Stimulated activated CD4-positive, alpha-beta T cell treated with anti-CD3 and anti-CD28 coated beads, Interleukin-4, amount 100 ng/mL, for 4 hours (primary cell): ENCODE results near the gene LRBA.

Experiments used
- DNase-seq, 2 experiments: peaks; one replicate each; pipeline ENCODE4 v3.0.0-alpha.2; 2020

The LRBA gene

DNA sequence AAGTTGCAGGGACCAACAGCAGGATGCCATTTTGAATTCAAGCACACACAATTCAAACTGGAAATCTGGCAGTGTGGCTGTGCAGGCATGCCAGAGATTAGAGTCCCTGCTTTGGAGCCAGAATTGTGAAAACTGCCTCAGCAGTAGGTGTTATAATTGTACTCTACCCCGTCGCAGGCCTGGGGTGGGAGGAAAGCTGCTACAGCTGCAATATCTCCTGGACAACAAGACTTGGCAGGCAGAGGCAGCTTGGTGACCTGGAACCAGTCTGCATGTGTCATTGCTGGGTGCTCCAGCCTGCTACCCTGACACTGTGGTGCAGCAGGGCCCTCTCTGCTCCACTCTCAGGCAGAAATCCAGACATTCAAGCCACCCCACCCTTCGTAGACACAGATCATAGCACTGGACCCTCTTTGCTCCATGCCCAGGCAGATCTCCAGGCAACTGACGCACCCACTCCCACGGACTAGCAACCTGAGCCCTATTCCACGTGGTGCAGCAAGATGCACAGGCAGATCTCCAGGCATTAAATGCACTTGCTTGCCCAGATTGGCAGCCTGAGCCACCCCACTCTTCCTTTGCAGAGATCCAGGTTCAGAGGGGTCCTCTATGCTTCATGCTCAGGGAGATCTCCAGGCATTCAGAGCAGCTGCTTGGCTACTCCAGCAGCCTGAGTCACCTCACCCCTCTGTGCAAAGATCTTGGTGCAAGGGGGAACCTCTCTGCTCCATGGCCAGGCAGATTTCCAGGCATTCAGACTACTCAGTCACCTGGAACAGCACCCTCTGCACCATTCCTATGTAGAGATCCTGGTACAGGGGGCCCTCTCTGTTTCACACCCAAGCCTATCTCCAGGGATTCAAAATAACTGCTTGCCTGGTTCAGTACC is 140.5 kb downstream of the LRBA start:
- DNase-seq = no peak

DNA sequence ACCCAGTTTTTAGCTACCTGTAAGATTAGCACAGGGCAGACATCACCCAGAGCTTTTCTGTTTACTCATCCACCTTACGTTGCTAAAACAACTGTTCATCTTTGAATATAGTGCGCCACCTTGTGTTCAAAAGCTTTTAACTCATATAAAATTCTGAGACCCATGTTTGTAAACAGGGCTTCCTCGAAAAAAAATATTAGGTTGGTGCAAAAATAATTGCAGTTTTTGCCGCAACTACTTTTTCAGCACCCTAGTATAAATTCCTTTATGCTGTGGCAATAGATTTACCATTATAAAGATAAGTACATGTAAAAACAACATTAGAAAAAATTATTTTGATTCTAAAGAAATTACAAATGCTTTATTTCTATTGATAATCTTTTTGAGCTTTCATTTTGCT is 147.9 kb downstream of the LRBA start:
- DNase-seq = no peak

DNA sequence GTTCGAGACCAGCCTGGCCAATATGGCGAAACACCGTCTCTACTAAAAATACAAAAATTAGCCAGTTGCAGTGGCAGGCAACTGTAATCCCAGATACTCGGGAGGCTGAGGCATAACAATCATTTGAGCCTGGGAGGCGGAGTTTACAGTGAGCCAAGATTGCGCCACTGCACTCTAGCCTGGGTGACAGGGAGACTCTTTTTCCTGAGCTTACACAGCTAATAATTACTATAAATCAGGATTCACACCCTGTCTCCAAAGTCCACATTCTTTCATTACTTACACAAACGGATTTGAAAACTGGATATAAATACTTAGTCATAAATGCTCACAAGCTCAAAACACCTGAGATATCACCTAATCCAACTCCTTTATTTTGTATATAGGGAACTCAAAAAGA is 151.6 kb downstream of the LRBA start:
- DNase-seq = no peak

DNA sequence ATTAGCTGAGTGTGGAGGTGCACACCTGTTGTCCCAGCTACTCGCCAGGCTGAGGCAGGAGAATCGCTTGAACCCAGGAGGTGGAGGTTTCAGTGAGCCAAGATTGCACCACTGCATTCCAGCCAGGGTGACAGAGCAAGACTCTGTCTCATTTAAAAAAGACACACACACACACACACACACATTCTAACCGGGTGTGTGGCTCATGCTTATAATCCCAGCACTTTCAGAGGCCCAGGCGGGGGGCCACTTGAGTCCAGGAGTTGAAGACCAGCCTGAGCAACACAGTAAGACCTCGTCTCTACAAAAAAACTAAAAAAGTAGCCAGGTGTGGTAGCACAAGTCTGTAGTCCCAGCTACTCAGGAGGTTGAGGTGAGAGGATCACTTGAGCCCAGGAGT is 152.3 kb downstream of the LRBA start:
- DNase-seq = no peak

DNA sequence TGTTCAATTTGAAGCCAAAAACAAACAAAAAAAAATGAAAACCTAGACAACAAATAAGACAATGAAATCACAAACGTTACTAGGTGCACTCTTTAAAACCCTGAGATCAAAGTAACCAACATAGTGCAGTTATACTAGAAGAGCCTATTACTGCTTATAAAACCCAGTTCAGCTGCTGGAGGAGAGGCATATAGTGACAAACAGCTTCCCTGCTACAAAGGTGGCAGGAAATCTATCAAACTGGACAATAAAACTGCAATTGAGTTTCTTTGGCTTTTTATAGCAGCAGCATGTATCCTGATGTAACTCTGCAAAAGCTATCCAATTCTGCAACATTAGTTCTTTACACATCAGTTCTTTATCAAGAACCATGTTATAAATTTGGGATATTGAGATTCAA is 155.6 kb downstream of the LRBA start:
- no peak for DNase-seq

DNA sequence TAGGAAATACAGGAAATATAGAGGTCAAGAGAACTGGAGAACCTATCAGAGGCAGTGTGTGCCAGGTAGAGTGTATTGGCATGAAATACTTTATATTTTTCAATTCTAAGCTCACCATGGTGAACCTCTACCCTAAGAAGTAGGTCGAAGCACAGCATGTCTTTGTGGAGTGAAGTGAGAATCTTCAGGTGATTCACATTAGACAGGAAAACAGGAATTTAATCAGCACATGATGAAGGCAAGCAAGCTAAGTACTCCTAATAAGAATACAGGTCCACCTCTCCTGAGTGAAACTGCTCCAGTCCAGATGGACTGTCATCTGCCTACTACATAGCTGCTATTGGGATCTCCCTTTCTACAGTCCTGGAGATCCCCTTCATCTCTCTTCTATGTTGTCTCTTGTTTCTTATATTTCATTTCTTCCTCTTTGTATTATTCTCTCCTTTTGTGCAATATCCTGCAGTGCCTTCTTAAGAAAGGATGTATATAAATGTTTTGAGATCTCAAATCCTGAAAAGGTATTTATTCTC is 159.0 kb downstream of the LRBA start:
- DNase-seq = no peak

DNA sequence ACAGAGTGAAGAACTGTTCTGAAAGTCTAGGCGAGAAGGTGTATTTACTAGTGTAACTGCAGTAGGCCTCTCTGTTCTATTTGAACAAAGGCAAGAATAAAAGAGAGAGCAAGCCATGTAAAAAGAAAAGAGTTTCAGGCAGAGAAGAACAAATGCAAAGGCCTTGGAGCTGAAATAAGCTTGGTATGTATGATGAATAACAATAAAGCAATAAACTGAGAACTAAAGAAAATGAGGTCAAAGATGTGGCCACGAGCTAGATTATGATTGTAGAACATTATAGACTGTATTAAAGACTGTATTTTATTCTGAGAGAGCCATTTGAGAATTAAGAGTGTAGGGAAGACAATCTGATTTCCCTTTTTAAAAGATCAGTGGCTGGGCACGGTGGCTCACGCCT is 160.5 kb downstream of the LRBA start:
- DNase-seq = no peak

DNA sequence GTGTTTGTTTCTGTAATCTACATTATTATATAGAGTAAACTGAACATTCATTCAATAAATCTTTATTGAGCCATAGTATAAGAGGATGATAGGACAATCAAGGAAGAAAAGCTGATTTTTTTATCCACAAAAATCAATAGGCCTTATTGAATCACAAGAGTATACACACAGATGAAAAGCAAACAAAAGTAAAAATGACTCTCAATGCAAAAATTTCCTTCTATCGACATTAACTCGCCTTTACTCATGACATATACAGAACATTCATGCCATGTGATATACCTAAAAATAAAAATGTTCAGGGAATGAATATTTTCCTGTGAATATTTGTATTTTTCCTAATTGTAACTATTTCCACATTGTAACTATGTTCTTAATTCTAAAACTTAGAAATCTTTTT is 161.2 kb downstream of the LRBA start:
- no peak for DNase-seq

DNA sequence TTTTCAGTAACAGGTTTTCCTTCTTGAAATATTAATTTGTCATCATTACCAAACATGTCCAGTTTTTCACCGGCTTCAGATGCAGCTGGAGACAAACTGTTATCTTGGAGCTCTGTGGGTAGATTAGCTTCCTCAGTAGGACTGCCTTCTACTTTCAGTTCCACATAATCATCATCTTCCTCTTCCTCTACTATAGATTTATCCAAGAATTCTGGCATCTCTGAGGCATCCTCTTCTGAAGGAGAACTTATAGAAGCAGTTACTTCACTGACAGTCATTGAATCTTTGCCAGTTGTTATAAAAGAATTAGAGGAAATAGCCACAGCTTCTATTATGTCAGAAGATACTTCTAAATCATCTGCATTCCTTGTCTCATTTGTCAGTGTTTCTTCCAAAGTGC is 162.9 kb downstream of the LRBA start:
- no peak for DNase-seq

DNA sequence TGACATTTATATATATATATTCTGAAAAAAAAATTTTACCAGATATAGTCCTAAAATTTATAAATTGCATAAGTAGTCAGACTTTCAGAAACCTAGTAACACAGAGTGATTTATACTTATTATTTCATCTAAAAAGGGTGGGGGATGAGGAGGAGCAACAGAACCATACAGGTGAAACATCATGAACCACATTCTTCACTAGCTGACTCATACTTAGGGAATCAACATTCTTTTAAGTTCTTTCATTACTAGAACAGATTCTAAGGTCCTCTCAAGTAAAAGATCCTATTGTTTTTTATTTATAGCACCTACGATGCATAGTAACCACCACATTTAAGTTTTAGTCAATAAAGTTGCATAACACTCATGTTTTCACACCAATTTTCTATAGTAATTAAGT is 166.1 kb downstream of the LRBA start:
- DNase-seq = no peak

DNA sequence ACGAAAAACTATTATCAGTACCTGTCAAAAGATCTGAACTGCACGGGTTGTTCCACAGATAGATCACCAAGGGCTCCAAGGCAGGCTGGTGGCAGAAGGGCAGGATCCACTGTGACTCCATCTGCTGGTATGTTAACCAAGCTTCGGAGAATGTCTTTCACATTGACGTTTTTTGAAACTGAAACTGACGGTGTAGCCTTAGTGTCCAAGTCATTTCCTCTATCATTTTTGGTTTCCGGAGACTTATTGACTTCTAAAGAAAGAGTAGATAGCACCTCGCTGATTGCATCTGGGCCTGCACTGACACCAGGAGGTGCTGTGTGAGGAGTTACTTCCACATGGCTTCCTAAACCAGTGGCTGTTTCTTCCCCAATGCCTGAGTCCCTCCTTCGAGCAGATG is 186.9 kb downstream of the LRBA start:
- peak; percentile 6 to 21 for DNase-seq

DNA sequence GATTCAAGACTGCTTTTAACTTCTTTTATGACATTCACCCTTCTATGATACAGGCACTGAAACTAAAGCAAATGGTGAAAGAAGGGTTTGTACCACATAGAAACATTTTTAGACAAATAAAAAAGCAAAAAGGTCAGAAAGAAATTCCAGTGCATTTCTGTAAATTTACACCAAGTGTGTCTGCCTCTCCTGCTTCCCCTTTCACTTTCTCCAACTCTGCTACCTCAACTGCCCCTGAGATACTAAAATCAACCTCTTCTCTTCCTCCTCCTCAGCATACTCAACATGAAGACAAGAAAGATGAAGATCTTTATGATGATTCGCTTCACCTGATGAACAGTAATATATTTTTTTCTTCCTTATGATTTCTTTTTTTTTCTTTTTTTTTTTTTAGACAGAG is 187.9 kb downstream of the LRBA start:
- no peak for DNase-seq

DNA sequence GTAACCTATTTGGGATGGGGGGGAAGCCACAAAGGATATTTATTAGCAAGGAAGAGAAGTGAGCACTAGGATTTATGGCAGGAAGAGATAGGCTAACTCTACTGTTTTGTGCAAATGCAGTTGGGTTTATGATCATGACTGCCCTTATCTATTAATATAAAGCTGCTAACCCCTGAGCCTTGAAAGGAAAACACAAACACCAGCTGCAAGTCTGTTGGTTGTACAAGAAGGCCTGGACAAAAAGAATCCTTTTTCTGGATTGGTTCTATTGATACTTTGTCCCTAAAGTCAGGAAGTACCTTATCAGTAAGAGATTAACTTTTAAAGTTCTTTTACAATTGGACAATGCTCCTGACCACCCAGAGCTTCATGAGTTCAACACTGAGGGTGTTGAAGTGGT is 188.8 kb downstream of the LRBA start:
- no peak for DNase-seq

DNA sequence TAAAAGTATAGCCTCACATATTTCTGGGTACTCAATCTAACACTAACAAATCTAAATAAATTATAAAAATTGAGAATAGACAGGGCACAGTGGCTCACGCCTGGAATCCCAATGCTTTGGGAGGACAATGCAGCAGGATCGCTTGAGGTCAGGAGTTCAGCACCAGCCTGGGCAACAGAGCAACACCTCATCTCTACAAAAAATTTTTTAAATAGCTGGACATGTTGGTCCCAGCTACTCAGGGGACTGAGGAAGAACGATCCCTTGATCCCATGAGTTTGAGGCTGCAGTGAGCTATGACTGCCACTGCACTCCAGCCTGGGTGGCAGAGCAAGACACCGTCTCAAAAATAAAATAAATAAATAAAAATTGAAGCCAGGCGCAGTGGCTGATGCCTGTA is 192.7 kb downstream of the LRBA start:
- DNase-seq = no peak

DNA sequence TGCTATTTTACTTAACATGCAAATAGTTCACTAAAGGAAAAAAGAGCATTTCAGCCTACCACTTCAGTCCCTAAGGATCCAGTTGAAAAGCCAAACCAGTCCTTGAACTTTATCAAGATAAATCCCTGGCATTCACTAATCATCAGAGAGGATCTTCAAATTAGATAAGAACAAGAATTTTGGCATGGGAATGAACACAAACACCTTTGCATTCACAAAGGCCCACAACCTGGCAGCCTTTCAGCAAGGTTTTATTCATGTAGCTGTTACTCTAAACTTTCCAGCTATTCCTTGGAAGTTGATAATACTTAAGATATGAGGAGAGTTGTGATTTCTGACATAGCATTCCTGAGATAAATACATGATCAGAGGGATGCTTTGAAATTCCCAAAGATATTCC is 193.4 kb downstream of the LRBA start:
- DNase-seq = no peak

DNA sequence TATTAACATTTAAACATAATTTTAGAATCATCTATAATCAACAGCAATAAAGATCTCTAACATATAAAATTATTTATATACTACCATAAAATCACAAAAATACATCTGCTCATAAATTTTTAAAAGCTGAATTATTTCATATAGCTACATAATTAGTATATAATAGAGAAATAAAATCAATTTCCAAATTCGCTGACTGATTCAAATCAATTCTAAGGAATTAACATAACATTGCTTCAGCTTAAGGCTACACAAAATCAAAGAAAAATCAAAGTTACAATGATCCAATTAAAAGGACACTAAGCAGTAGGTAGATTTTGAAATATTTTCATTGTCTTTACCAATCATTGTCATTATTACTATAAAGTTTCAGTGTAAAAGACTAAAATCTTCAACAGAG is 194.7 kb downstream of the LRBA start:
- DNase-seq = no peak

DNA sequence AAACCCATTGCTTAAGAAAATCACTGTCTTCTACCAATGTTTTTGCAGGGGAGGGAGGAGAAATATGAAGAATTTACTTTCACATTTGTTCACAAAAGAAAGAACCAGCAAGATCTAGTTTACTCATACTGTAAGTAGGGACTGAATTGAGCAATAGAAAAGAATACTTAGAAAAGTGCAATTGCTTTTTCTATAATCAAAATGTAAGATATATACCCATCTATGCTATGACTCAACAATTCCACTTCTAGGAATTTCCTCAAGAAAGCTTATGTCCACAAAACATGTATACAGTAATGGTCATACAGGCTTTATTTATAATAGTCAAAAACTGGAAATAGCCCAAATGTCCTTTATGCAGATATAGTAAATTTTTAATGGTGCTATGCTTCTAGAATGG is 196.4 kb downstream of the LRBA start:
- no peak for DNase-seq

DNA sequence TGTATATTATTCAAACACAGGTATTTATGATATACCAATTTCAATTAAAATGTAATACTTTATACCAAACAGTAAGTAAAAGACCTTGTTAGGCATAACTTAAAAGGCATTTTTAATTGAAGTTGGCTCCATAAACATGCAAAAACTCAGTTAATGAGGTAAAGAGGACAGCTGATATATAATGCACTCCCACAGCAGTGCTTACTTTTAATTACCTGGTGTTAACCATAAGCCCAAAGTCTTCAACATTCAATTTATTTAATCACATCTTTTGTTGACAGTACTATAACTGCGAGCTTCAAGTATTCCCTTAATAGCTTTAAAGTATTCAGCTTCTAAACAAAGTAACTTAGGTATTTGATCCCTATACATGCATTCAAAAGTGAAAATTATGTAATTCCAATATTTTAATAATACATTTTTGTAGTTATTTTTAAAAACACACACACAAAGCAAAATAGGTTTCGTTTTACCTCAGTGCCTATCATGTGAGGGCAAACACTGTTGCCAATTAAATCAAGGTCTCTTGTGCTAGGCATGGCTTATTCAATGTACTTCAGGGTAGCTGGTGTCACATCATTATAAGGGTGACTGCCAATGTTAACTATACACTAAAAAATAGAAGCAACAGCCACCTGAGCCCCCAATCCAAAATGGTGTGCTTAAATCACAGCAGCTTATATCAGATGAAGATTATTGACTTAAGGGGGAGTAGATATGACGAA is 197.1 kb downstream of the LRBA start:
- no peak for DNase-seq

DNA sequence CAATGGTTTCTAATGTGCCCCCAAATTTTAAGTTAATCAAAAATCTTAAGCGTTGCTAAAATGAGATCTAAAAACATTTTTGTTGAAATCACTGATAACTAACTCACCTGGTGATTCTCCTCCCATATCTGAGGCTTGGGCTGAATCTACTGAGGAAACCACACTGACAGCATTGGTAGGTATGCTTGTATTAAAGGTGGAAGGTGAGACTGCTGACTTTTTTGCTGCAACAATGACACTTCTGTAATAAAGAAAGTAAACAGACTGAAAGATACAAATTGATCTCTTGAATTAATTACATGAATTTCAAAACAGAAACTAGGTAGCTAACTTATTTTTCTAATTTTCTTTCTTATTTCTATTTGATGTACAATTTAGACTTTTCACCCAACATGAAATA is 198.1 kb downstream of the LRBA start:
- no peak for DNase-seq

DNA sequence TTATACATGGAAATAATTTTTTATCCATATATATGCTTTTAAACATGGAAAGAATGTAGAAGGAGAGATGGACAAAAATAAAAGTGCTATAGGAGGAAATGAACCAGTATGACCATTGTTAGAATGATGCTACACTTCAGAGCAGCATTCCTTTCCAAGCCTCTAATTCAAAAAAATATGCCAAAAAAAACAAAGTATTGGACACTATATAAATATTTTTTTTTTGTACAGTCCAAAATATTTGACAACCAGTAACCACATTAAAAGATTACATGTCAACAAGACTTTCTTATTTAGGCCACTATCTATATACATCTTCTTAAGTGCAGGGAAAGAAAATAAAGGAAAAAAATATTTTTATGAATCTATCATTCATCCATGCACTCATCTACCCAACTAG is 198.6 kb downstream of the LRBA start:
- DNase-seq = no peak

DNA sequence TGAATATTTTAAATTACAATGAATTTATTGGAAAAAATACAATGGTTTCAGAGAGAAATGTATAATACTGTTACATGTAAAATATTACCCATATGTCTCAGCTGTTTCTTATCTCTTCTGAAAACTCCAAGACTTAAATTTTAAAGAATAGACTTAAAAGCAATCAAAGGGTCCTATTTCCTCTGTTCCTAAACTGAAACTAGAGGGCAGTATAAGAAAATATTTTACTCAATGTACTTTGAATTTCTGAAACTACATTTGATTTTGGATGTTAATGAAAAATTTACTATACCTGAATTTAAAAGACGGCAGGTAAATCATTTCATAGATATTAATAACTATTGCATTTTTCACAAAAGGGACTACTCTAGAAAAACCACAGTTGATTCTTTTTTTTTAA is 200.2 kb downstream of the LRBA start:
- no peak for DNase-seq

DNA sequence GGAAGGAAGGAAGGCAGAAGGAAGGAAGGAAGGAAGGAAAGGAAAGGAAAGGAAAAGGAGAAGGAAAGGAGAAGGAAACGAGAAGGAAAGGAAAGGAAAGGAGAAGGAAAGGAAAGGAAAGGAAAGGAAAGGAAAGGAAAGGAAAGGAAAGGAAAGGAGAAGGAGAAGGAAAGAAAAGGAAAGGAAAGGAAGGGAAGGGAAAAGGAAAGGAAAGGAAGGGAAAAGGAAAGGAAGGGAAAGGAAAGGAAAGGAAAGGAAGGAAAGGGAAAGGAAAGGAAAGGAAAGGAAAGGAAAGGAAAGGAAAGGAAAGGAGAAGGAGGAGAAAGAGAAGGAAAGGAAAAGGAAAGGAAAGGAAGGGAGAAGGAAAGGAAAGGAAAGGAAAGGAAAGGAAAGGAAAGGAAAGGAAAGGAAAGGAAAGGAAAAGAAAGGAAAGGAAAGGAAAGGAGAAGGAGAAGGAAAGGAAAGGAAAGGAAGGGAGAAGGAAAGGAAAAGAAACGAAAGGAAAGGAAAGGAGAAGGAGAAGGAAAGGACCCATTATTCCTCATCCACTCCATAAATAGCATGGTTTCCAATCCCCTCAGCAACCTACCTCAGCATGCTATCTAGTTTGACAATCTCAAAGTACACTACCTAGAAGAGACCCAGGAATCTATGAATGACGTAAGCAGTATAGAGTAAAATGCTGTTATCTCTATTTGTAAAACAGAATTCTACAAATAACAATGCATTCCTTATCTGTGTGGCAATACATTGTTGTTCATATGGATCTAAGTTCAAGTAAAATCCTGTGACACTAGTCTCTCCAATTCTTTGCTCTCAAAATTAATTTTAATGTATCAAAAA is 209.7 kb downstream of the LRBA start:
- DNase-seq = no peak

DNA sequence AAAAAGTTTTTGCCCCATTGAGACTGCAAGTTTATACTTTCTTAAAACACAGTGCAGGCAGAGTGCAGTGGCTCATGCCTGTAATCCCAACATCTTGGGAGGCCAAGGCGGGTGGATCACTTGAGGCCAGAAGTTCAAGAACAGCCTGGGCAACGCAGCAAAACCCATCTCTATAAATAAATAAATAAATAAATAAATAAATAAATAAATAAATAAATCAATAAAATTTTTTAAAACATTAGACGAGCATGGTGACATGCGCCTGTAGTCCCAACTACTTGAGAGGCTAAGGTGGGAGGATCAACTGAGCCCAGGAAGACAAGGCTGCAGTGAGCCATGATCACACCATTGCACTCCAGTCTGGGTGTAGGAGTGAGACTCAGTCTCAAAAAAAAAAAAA is 213.3 kb downstream of the LRBA start:
- no peak for DNase-seq
